MM.1S (cell line): ENCODE results near the gene VSTM2L.

Source experiments
- CTCF ChIP-seq: fragments of 300-600 bp; sonication (generic); IDR thresholded peaks from 2 replicates; pipeline ENCODE4 v1.5.1; 2016; ENCODE audit warnings: antibody characterized with exemption, low read length, mixed read lengths
- EZH2 ChIP-seq: fragments of 300-600 bp; sonication (generic); optimal IDR thresholded peaks from 2 replicates; pipeline ENCODE3; 2017; ENCODE audit warnings: low read depth, mild to moderate bottlenecking, antibody characterized with exemption, low read length, mixed read lengths
- EZH2phosphoT487 ChIP-seq: fragments of 300-600 bp; sonication (generic); IDR thresholded peaks from 2 replicates; pipeline ENCODE4 v1.6.1; 2018; ENCODE audit warnings: antibody characterized with exemption, low read length

DNA sequence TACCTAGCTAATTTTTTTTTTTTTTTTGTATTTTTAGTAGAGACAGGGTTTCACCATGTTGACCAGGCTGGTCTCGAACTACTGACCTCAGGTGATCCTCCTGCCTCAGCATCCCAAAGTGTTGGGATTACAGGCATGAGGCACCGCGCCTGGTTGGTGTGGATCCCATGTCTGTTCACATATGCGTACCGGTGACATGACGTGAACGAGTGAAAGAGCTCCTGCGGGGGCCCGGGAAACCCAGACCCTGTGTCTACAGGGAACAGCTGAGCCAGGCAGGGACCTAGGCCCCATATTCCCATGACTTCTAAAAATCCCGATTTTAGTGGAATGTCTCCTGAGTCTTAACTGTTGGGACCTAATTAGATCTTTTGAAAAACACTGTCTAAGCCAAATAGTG lies 33.1 kb downstream of the VSTM2L start:
- TF ChIP-seq EZH2 (no peak), CTCF (no peak), EZH2phosphoT487 (no peak)
